ENCODE results near the gene COL7A1. TPM values are rescaled to one million over a fixed set of nuclear protein-coding genes. Genes with fewer than 3 reads are reported as not detected.

COL7A1 gene
- total and polyA plus RNA-seq, 2 of the 13 experiments (the other 11 are each of a cell fraction or from before 2014, with no cell fraction given) = 2.7 to 11.7 TPM

- TF ChIP-seq ARNT2 (CRISPR knock-in tag; IDR thresholded peaks at IDR 0.05; ENCODE audit: low read depth) (no peak), ZMYM3 (CRISPR knock-in tag; IDR thresholded peaks at IDR 0.05) (no peak), SMAD3 (CRISPR knock-in tag; IDR thresholded peaks at IDR 0.05) (no peak), ZBTB33 (CRISPR knock-in tag; IDR thresholded peaks at IDR 0.05) (no peak), CHCHD3 (CRISPR knock-in tag; IDR thresholded peaks at IDR 0.05) (no peak), AHR (CRISPR knock-in tag; IDR thresholded peaks at IDR 0.05) (no peak), SKI (IDR thresholded peaks at IDR 0.05; ENCODE audit: partially characterized antibody) (no peak), ZNF468 (CRISPR knock-in tag; IDR thresholded peaks at IDR 0.05) (no peak), PATZ1 (CRISPR knock-in tag; IDR thresholded peaks at IDR 0.05) (0 out of 2 replicates have a peak, but pooled peaks have one; percentile 21), ZNF704 (CRISPR knock-in tag; IDR thresholded peaks at IDR 0.05; ENCODE audit: borderline replicate concordance) (no peak), ZNF687 (CRISPR knock-in tag; IDR thresholded peaks at IDR 0.05) (peak; percentile 28), RBM39 (IDR thresholded peaks at IDR 0.05; ENCODE audit: low read depth, low read length, poor library complexity, severe bottlenecking) (no peak), TFAP4 (IDR thresholded peaks at IDR 0.05; ENCODE audit: borderline replicate concordance, low read depth) (peak; percentile 74; the same call in 1 of the 2 replicates), TBX2 (CRISPR knock-in tag; IDR thresholded peaks at IDR 0.05; ENCODE audit: borderline replicate concordance) (no peak), FOXA1 (IDR thresholded peaks at IDR 0.05) (no peak), FOXA1 (CRISPR knock-in tag; IDR thresholded peaks at IDR 0.05) (peak; percentile 41; the same call in 1 of the 2 replicates), RFX3 (CRISPR knock-in tag; IDR thresholded peaks at IDR 0.05) (no peak), ZNF691 (CRISPR knock-in tag; IDR thresholded peaks at IDR 0.05; ENCODE audit: borderline replicate concordance, low read depth) (no peak), SAP130 (CRISPR knock-in tag; IDR thresholded peaks at IDR 0.05; ENCODE audit: low read depth) (no peak), TCF7L2 (IDR thresholded peaks at IDR 0.05; ENCODE audit: low read depth, low read length) (no peak)
Measured at GRCh38 chr3:48637305-48637704, 42.2 kb upstream of the COL7A1 start (continued).

Measured in HepG2 (cell line).